OCI-LY7 (cell line): ENCODE measurements around the gene SMYD4. TPM values are rescaled to one million over a fixed set of nuclear protein-coding genes. Genes with fewer than 3 reads are reported as not detected.
"Not testable (repeated sequence)": the region's sequence is repeated elsewhere in the genome, so short reads cannot be mapped to it uniquely, and the experiment has no call there.

ENCODE experiments used
- BruUV-seq: library from RNA; stranded (reverse); fragments of 400-500 nt; replicated peaks from 2 replicates; lab custom pipeline; 2021; lab: Mats Ljungman, UMichigan
- CTCF ChIA-PET: fragments of 300-600 bp; sonication (Branson Sonifier 250); formaldehyde crosslinking; loops from one replicate; lab custom pipeline; 2022; ENCODE audit warnings: antibody characterized with exemption; ENCODE audit not compliant: unreplicated experiment; lab: Charles Lee
- POLR2A ChIA-PET: fragments of 300-600 bp; sonication (Branson Sonifier 250); formaldehyde crosslinking; loops from one replicate; lab custom pipeline; 2022; ENCODE audit warnings: antibody characterized with exemption; lab: Charles Lee
- DNase-seq: peaks from one replicate; pipeline ENCODE4 v3.0.0-alpha.2; 2015; ENCODE audit warnings: low spot score
- H2AFZ ChIP-seq: fragments of 200-600 bp; sonication (generic), shearing (Covaris generic); 2 replicates; pipeline ENCODE4 v1.6.1; 2014; ENCODE audit warnings: mild to moderate bottlenecking, antibody characterized with exemption, low read length, moderate library complexity
- H3K27ac ChIP-seq: fragments of 200-600 bp; sonication (generic); 2 replicates; pipeline ENCODE4 v1.5.1; 2014; ENCODE audit warnings: mixed run types, low read depth, mild to moderate bottlenecking, moderate library complexity, low read length, inconsistent platforms; ENCODE audit not compliant: poor library complexity, severe bottlenecking
- H3K36me3 ChIP-seq: fragments of 200-600 bp; sonication (generic); 2 replicates; pipeline ENCODE4 v1.6.1; 2014; ENCODE audit warnings: mild to moderate bottlenecking, antibody characterized with exemption, low read length, moderate library complexity, mixed read lengths; ENCODE audit not compliant: insufficient read depth
- H3K4me1 ChIP-seq: fragments of 200-600 bp; sonication (generic); 2 replicates; pipeline ENCODE4 v1.5.1; 2014; ENCODE audit warnings: mild to moderate bottlenecking, low read length; ENCODE audit not compliant: insufficient read depth, poor library complexity, severe bottlenecking
- H3K4me2 ChIP-seq: fragments of 200-600 bp; sonication (generic); 2 replicates; pipeline ENCODE4 v1.6.1; 2014; ENCODE audit warnings: mild to moderate bottlenecking, low read length
- H3K4me3 ChIP-seq: fragments of 200-600 bp; sonication (generic); 2 replicates; pipeline ENCODE4 v1.5.1; 2014; ENCODE audit warnings: mild to moderate bottlenecking, low read depth, low read length; ENCODE audit not compliant: poor library complexity, severe bottlenecking
- H3K79me2 ChIP-seq: fragments of 200-600 bp; sonication (generic); 2 replicates; pipeline ENCODE4 v1.6.1; 2016; ENCODE audit warnings: low read depth, mild to moderate bottlenecking, low read length, moderate library complexity, mixed read lengths; ENCODE audit not compliant: insufficient read depth
- H3K9me2 ChIP-seq: fragments of 200-600 bp; sonication (generic); 2 replicates; pipeline ENCODE4 v1.6.1; 2016; ENCODE audit warnings: mild to moderate bottlenecking, low read length, mixed read lengths; ENCODE audit not compliant: insufficient read depth
- H3K9me3 ChIP-seq: fragments of 200-600 bp; sonication (generic); 2 replicates; pipeline ENCODE4 v1.6.1; 2014; ENCODE audit warnings: mild to moderate bottlenecking, mixed run types, low read length, mixed read lengths
- H4K20me1 ChIP-seq: fragments of 200-600 bp; sonication (generic); 2 replicates; pipeline ENCODE4 v1.6.1; 2014; ENCODE audit warnings: mild to moderate bottlenecking, antibody characterized with exemption, low read length, moderate library complexity, mixed read lengths; ENCODE audit not compliant: insufficient read depth
- CTCF ChIP-seq: fragments of 200-600 bp; sonication (generic); conservative IDR thresholded peaks from 2 replicates; pipeline ENCODE4 v1.5.1; 2014; ENCODE audit warnings: mild to moderate bottlenecking, antibody characterized with exemption, low read length, moderate library complexity, mixed read lengths
- EZH2phosphoT487 ChIP-seq: fragments of 200-600 bp; sonication (generic); IDR thresholded peaks from 2 replicates; pipeline ENCODE4 v1.6.1; 2018; ENCODE audit warnings: low read depth, borderline replicate concordance, mild to moderate bottlenecking, mixed run types, antibody characterized with exemption, low read length, moderate library complexity, mixed read lengths
- intact Hi-C: fragments of 100-400 bp; cut with micrococcal nuclease; formaldehyde crosslinking; loops from one replicate; pipeline ENCODE4 v1.10.0; 2022; ENCODE audit not compliant: unreplicated experiment
- total RNA-seq, 2 experiments: library from RNA; depleted of rRNA in 1 of 2; stranded (reverse); fragments of >200 nt in 1 of 2; shearing (Covaris generic) in 1 of 2; gene quantifications; 2 replicates each; pipeline ENCODE4 v1.2.3, GENCODE V29; 2014 to 2022

Gene SMYD4
- total RNA-seq, 2 experiments from 2014 or later = 27.5 to 33.5 TPM

- ChIA-PET POLR2A (no interaction called here), CTCF (no interaction called here)
- intact Hi-C loops = no loop called here
- no TSS peak for BruUV-seq
- H3K36me3 ChIP-seq = peaks cover 39% of the 10 kb centered on the region
- no peak overlapping the region for H3K27ac ChIP-seq
- H3K9me3 ChIP-seq = no peaks in the 10 kb centered on the region
- no peak for DNase-seq
- H2AFZ ChIP-seq = no peak overlapping the region
- no peaks in the 10 kb centered on the region for H3K9me2 ChIP-seq
- H3K4me1 ChIP-seq = no peaks in the 10 kb centered on the region
- no peak for TF ChIP-seq EZH2phosphoT487
- TF ChIP-seq CTCF = no peak
- no peaks in the 10 kb centered on the region for H4K20me1 ChIP-seq
- H3K79me2 ChIP-seq = no peaks in the 10 kb centered on the region
- H3K4me2 ChIP-seq = no peak overlapping the region
- no peak overlapping the region for H3K4me3 ChIP-seq
Observed at GRCh38 chr17:1861391-1862010, 31.8 kb upstream of the SMYD4 start.

DNA sequence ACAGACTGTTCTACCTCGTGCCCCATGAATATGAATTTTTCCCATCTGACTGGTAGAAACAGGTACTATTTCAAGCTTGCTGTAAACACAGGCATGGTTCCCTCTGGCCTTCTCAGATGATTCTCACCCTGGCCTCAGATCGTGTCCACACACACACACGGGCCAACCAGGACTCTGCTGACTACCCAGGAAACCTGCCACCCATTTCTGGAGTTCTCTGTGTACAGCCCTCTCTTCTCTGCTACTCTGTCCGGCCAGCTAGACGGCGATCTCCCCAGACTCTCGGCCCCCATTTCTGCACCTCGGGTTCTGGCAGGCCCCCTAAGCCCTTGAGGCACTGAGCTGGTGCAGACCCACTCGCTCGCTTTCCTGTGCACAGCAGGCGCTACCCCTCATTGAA is 31.3 kb upstream of the SMYD4 start:
- no peak for DNase-seq
- Histone ChIP-seq H3K4me3 (no peak overlapping the region), H3K27ac (no peak overlapping the region), H3K79me2 (no peaks in the 10 kb centered on the region), H3K4me2 (no peak overlapping the region), H4K20me1 (no peaks in the 10 kb centered on the region), H3K4me1 (no peaks in the 10 kb centered on the region), H3K36me3 (peaks cover 43% of the 10 kb centered on the region), H3K9me3 (no peaks in the 10 kb centered on the region), H3K9me2 (no peaks in the 10 kb centered on the region), H2AFZ (no peak overlapping the region)
- TF ChIP-seq EZH2phosphoT487 = no peak
- TF ChIP-seq CTCF = no peak
- intact Hi-C loops = no loop called here
- CTCF ChIA-PET = no interaction called here
- BruUV-seq = no TSS peak
- POLR2A ChIA-PET = no interaction called here

- CTCF ChIA-PET, H3K27ac ChIP-seq, H3K4me2 ChIP-seq, H3K9me2 ChIP-seq, intact Hi-C loops, H3K4me1 ChIP-seq, H3K9me3 ChIP-seq, DNase-seq, H3K79me2 ChIP-seq, H4K20me1 ChIP-seq, H2AFZ ChIP-seq, BruUV-seq, H3K4me3 ChIP-seq: not testable (repeated sequence)
- POLR2A ChIA-PET = interaction anchor here (1.1 kb wide), 1 partner anchor 10 kb away, joined by 3 read pairs; no protein-coding TSS in a partner anchor
- H3K36me3 ChIP-seq = peaks cover 76% of the 10 kb centered on the region
Observed at GRCh38 chr17:1856462-1856861, 26.8 kb upstream of the SMYD4 start.
